HG02763 (cell line): ENCODE results near the gene RGS4.

Experiments
- ATAC-seq: cut with Tn5 transposase; IDR thresholded peaks from one replicate; pipeline ENCODE4 v1.9.1; 2021; ENCODE audit warnings: mild to moderate bottlenecking, moderate library complexity; ENCODE audit not compliant: unreplicated experiment

RGS4 gene

GRCh38 chr1:163069142-163069541, at the start of gene RGS4:
TSS of gene RGS4 (plus strand) at chr1:163069361. CDS start at chr1:163069485, 124 bp downstream.
- ATAC-seq, result no peak

- no peak for ATAC-seq
These were observed 47.0 kb upstream of the RGS4 start for GRCh38 chr1:163022129-163022528.

- ATAC-seq, result no peak
These were observed 41.6 kb upstream of the RGS4 start for GRCh38 chr1:163027610-163028009.

- ATAC-seq, result no peak
These were observed 39.3 kb upstream of the RGS4 start for GRCh38 chr1:163029901-163030300.

- no peak for ATAC-seq
These were observed 33.5 kb upstream of the RGS4 start for GRCh38 chr1:163035446-163036249.

DNA sequence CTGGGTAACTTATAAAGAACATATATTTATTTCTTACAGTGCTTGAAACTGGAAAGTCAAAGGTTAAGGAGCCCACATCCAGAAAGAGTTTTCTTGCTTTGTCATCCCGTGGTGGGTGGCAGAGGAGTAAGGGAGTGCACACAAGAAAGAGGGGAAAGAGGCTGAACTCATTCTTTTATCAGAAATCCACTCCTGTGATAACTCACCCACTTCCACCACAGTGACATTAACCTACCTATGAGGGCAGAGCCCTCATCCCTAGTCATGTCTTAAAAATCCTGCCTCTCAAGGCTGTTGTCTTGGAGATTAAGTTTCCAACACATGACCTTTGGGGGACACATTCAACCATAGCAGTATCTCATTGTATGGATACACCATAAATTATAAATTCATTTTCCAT, 32.5 kb upstream of the RGS4 start:
- ATAC-seq, result no peak

DNA sequence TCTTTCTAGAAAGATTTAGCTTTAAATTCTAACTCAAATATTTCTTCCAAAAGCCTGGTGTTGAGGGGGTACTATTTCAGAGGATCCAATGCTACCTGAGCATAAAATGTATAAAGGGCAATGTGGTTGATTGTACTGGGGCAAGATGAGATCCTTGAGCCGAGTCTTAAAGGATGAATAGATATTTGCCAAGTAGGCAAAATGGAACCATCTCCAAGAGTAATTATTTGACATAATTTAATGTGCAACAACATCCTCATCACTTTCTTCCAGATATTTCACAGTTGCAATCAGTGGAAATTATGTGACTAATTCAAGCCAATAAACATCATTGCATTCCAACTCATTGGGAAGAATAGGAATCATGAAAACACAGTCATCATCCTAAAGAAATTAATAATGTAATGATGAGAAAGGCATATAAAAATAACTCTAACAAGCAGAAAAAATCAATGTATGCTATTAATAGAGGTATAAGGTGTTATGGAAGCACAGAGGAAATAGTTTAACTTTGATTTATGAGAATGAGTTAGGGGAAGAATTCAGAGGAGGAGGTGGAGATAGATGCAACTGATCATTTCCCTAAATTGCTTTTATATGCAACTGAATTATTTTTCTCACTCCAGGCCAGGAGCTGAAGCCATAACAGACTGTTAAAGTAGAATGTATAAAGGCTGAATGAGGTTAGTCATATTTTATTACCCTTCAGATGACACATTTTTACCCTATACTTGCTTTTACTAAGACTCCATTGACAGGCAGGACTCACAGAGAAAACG, 30.0 kb upstream of the RGS4 start:
- ATAC-seq, result no peak

GRCh38 chr1:163039707-163040093, 29.5 kb upstream of the RGS4 start:
- no peak for ATAC-seq

DNA sequence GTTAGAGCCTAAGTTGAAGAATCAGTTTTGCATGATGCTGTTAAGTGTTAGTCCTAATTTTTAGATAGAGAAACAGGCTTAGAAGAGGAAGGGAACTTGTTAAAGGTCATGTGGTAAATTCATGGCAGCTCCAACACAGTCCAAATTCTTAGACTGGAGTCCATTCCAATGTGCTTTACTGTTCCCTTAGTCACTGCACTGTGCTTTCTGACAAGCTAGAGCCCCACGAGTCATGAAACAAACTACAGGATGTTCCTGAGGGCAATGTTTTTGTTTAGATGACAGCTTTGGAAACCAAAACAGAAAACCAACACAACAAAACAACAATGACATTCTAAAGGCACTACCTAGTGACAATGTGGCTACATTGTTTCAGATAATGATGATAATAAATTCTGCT, 23.1 kb upstream of the RGS4 start:
- ATAC-seq, result no peak

DNA sequence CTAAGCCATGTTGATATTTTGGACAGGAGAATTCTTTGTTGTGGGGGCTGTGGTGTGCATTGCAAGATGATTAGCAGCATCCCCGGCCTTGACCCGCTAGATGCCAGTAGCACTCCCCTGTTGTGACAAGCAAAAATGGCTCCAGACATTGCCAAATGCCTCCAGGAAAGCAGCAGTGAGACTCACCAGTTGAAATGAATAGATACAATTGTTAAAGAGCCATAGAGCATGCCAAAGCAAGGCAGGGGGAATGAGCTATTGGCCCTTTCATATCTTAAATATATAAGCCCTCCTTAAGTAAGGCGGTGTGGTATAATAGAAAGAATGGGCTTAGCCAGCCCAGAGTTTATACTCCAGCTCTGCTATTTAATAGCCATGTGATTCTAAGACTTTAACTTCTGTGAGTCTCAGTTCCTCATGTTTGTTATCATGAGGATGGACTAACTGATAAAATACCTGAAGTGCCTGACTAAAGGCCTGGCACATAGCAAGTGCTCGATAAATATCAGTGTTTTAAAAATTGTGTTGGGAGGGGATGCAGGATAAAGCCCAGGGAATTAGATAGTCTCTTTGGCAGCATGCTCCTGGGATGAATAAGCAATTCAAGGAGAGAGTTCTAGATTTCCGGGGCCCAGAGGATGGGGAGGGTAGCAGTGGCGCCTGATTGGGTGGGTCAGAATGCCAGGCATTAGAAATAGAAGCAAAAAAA, 21.1 kb upstream of the RGS4 start:
- ATAC-seq, result no peak

DNA sequence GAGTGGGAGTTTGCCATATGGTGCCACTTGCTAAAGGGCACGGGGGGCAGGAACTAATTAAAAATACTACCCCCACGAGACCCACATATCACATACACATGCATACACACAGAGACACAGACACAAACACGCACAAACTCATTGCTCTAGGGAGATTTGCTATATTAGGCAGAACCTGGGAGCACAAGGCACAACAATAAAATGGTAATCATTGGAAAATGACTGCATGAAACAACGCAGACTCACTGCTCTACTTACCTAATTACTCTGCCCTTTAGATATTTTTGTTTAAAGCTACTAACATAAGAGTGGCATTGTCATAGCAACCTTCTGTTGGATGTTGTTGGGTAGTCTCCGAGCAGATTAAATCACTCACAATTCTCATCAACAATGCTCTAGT, 20.3 kb upstream of the RGS4 start:
- ATAC-seq, result no peak

DNA sequence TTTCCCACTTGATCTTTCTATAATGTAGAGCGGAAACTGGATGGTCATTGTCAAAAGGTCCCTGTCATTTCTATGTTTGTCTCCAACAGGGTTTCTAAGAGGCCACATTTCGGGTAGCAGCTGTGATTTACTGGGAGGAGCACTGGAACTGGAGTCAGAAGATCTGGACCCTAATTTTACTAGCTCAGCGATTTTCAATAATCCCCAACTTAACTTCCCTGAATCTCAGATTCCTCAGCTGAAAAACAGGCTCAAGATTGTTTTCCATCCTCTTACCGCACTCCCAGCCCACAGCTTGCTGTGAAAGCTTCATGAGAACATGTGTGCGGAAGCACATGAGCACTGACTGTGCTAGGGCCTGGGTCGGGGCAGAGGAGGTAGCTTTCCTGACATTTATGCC, 19.9 kb upstream of the RGS4 start:
- no peak for ATAC-seq

GRCh38 chr1:163050496-163050895, 18.7 kb upstream of the RGS4 start:
- ATAC-seq, result no peak

DNA sequence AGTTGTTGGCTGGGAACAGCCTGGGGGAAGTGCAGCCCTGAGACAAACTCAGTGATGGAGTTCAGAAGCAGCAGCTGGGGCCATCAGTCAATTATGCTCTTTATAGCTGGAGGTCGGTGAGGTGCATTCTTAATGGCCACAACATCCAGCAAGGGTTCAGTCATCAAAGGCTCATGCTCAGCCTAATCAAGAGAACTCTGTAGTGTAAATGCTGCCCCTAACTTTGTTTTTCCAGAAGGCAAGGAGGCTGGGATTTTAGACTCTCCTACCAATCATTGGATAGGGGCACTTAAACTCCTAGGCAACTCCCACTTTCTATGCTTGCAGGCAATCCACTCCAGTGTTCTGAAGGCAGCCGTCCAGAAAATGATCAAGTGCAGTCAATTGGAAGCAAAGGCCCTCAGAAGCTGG, 15.0 kb upstream of the RGS4 start:
- ATAC-seq, result no peak

DNA sequence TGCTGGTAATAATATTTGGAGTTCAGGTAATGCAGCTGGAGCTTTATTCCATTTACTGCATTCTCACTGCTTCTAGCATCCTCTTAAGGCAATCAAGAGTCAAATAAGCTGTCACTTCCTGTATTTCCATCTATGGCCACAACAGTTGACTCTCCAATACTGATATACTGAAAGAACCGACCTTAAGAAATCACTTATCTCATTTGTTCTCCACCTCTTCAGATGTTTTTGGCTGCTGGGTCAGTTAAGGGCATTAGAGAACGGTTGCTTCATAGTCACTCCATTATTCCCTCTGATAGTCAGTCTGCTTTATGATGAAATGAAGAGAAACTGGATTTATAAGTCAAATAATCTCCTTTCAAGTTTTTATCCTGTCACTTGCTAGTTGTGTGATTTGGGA, 14.2 kb upstream of the RGS4 start:
- no peak for ATAC-seq

DNA sequence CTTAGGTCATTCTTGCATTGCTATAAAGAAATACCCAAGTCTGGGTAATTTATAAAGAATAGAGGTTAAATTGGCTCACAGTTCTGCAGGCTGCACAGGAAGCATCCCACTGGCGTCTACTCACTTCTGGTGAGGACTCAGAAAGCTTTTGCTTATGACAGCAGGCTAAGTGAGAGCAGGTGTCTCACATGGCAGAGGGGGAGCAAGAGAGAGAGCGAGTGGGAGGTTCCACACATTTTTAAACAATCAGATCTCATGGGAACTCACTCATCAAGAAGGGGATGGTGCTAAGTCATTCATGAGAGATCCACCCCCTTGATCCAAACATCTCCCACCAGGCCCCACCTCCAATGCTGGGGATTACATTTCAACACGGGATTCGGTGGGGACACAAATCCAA, 13.6 kb upstream of the RGS4 start:
- ATAC-seq, result no peak

DNA sequence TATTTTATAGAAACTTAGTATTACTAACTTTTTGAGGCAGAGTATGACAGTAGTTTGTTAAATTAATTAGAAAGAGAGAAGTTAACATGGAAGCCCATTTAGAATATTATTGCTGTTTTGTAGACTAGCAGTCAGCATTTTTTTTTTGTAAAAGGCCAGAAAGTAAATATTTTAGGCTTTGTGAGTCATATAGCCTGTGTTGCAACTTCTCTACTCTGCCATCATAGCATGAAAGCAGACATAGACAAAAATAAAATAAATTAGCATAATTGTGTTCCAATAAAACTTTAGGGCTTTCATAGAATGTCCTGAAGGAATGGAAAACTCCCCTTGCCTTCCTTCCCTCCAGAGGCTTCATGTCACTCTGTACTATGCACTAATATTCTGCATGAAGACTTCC, 12.3 kb upstream of the RGS4 start:
- no peak for ATAC-seq

GRCh38 chr1:163060343-163061007, 8.7 kb upstream of the RGS4 start:
- no peak for ATAC-seq

DNA sequence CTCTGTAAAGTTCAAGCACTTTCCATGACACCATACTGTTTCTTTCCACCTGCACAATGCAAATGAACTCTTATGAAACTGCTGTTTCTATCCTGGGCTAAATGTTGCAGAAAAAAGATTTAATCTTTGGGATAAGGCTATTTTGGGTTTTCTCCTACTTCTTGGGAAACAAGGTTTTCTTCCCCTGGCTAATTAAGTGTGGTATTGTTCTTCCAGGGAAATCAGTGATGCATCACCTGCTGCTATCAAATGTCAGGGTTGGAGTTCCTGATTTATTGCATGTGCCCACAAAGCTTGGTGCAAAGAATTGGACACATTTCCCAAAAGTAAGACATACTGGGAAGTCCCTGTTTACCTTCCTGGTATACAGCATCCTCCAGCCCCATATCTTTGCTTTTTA, 6.0 kb upstream of the RGS4 start:
- ATAC-seq, result no peak

GRCh38 chr1:163063610-163064009, 5.6 kb upstream of the RGS4 start:
- no peak for ATAC-seq

DNA sequence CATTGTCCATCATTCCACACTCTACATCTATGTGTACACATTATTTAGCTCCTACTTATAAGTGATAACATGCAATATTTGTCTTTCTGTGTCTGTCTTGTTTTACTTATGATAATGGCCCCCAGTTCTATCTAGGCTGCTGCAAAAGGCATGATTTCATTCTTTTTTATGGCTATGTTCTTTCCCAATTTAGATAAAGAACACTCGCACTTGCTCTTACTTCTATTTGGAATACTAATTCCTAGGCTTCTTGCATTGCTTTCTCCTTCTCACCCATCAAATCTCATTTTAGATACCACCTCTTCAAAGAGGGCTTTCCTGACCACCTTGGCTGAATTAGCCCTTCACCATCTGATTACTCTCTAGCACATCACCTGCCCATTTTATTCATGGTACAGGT, 3.0 kb upstream of the RGS4 start:
- no peak for ATAC-seq
